HG03064 (cell line): Measurements from ENCODE around the gene TFPI2.

Experiments used
- ATAC-seq: cut with Tn5 transposase; IDR thresholded peaks from one replicate; pipeline ENCODE4 v1.9.1; 2021; ENCODE audit warnings: low read depth; ENCODE audit not compliant: unreplicated experiment

The TFPI2 gene

DNA sequence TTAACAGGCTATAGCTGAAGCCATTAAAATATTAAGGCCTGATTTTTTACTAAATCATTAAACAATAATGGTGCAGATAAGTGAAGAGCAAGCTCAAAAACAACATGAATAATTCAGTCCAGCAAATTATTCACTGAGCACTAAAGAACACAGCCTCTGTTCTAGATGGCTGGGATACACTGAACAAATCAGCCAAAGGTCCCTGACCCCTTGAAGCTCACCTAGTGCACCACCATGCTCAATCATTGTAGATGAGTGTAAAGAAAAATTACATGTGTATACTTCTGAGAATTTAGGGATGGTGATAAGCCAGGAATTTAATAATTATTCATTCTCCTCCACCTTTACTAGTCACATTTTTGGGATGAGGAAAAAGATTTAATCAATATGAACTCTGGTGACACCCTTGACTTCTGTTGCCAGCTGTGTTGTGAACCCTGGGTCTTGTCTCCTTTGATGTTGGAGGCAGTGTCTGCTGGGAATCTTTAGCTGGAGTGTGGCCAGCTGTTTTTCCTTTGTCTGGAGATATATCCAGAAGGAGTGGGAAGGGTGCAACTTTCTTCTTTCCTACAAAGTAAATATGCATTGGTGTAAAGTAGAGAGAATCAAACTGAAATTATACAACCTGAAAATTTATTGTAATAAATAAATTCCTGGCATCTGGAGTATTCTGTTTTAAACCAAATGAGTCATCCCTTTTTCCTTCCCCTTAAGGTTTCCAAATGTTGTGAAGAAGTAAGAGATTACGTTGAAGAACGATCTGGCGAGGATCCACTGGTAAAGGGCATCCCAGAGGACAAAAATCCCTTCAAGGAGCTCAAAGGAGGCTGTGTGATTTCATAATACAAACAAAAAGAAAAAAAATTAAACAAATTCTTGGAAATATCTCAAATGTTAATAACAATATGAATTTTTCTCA is 19.8 kb upstream of the TFPI2 start:
- ATAC-seq = no peak

DNA sequence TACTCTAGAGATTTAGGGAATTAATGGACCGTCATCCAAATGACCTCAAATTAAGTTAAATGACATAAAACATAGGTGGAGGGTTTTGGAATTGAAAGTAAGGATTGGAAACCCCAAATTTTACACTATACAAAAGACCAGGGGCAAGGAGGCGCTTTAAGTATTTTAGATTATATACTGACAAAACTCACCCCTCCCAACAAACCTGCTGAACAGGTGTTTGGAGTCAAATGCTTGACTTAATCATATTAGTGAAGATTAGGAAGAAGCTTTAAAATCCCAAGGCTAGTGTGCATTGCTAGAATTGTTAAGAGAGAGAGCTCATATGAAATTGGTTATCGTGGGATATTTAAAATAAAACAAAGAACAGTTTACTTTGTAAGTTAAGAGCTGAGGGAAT is 15.7 kb upstream of the TFPI2 start, which contains the start of gene GNGT1:
Gene GNGT1, plus strand, starts transcription at position 301 of the 400 bp plus-strand sequence. CDS start 180 bp downstream, outside the sequence.
- no peak for ATAC-seq

DNA sequence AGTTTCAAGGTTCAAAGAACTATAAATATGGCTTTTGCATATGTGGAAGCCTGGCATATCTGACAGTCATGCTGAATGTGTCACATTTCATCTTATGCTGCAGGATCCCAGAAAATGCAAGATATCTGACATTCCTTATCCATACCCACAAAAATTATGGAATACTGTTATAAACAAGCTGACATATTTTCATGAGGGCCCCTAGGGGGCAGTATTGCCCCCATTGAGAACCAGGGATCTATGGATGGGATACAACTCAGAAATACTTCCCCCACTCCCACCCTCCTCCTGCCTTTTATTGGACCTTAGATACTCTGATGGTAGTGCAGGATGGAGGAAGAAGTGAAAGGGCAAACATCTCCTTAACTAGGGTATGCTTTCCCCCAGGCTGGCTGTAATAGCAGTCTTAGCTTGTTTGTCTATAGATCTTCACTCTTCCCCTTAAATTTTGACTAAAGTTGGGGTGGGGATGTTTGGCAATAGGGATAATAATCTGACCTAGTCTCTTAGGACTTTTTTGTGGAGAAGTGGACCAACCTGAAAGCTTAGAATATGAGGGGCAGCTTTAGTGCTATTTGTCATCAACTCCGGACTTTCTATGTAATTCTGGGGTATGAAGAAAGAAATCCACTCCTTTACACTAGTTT is 12.3 kb upstream of the TFPI2 start:
- no peak for ATAC-seq

DNA sequence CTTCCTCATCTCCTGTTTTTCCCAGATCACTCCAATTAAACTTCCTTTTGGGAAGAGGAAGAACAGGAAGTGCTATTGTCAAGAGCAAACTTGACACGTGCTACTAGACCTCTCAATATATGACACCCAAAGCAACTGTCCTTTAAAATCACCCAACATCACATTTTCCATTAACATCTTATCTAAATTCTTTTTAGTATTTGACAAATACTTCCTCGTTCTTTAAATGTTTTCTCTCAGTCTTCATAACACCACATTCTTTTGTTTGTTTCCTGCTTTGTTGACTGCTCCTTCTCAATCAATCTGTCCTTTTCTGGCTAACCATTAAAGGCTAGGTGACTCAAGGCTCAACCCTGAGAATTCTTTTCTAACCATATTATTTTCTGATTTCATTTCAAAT is 7.1 kb upstream of the TFPI2 start:
- no peak for ATAC-seq

DNA sequence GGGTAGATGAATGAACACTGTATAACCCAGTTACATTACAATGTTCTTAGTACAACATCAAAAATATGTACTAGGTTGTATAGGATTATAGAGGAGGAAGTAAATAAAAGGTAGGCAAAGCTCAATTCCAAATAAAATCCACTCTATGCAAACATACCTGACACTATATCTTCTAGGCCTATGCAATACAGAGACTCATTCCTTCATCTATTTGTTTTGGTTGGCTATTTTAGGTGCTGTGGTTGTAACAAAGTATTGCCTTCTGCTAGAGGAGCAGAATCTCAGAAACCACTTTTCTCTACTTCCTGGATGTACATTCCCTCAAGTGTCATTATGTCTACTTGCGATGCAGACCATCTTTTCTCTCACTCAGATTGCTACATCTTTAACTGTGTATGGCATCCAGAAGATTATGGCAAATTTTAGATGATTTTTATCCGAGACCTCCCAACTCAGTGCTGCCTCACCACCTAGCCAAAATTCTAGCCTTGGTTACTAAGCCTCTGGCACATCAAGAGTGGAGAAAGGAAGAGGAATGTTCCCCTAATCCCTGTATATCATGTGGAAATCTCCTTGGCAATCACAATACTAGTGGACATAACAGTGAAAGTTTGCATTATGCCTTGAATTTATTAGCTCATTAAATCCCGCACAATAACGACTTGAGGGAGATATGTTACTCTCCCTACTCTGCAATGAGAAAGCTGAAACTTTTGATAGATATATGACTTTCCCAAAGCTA is 5.5 kb upstream of the TFPI2 start:
- ATAC-seq = no peak

DNA sequence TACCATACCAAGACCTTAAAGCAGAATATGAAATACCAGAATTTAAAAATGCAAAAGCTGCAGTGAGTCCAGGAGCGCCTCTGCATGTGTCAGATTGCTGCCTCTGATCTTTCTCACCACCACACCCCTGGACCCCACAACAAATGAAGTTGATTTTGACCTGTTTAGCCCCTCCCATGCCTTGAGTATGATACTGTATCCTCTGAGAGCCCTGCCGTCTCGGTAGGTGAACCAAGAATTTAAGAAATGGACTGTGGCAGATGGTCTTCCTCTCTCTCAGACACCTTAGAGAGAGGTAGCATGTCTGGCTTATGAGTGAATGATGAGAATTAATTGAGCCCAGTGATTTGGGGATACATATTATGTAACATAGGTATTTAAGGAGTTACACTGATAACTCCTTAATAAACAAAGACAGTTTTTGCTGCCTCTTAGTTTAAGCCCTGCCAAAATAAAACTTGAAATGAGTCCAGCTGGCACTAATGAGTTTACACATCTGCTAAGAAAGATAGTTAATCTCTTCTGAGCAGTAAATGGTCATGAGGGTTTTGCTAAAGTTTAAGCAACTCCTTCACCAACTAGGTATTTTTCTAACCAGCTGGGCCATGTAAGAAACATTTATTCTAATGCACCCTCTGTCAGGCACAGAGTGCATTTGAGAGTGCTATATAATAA is 4.5 kb upstream of the TFPI2 start:
- no peak for ATAC-seq

DNA sequence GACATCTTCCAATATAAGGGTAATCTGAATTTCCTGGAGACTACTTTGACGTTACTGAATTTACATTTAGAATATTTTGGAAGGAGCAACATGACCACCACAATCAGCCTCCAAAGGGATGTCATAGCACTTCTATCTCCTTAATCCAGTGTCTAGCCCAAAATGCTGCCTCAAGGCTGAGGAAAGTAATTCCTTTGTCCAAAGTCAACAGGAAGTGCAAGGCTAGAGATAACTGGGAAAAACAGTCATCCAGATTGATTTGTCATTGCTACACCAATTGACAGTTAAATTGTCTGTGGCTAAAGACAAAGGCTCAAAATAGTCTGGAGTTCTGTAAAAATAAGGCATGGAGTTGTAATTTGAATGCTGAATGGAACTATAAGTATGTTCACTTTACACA is 3.9 kb upstream of the TFPI2 start:
- no peak for ATAC-seq

DNA sequence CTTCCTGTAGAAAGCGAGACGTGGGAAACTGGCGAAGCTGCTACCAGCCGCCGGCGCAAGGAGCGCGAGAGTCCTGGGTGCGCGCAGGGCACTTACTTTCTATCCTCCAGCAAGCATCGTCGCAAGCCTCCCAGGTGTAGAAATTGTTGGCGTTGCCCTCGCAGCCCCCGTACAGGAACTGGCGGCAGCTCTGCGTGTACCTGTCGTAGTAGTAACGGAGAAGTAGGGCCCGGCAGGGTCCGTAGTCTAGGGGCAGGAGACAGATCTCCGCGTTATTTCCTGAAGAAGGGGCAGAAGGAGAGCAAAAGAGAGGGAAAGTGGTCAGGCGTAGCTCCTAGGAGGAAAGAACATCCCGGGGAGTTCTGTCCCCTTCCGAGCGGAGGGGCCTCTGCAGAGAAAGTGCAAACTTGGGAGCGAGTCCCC is 501 bp downstream of the TFPI2 start:
- ATAC-seq = peak; percentile 63

DNA sequence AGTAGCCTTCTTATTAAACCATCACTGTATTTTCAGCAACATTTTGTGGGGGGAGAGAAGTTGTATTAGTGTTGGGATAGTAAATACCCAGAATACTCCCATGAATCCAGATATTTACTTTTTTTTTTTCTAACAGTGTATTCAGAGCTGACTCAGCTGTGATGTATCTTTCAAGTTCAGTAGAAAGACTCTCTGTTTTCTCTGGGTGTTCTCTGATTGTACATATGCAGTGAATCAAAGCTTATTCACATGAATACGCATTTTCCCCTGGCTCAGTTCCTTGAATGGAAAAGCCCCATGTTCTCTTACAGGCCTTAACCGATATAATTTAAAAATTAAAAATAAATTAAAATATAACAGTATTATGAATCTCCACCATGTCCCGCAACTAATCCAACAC is 1.3 kb downstream of the TFPI2 start:
- ATAC-seq = no peak

DNA sequence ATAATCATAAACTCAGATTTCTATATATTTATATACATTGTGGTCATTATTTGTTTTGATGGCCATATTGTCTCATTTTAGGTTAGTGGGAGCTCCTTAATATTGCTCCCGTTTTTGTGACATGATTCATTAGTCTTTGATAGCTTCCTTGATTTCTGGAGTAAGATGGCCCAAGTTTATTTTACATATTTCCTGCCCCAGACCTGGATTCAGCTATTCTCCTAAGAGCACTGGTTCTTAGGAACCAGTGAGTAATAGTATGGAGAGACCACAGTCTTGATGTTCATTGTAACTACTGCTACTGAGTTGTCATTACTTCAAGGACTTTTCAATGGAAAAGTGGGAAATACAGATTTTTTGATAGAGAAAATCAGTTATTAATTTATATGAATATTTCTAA is 6.0 kb downstream of the TFPI2 start:
- no peak for ATAC-seq

DNA sequence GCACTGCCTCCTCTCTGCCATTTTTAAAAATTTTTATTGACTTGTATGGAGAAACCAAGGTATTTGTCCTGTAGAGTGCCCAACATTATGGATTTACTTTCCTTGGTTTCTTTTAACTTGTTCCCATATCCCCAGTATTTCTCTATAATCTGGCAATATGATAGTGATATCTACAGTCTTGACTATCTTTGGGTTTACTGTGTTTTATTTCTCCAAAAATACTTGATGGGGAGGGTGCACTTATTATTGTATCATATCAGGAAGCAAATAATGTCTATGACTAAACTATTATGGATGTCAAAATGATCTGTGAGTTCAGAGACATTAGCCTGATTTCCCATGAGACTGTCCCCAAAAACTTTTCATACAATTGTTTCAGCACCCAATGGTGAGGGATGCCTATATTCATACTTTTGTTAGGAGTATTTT is 6.6 kb downstream of the TFPI2 start:
- ATAC-seq = no peak

DNA sequence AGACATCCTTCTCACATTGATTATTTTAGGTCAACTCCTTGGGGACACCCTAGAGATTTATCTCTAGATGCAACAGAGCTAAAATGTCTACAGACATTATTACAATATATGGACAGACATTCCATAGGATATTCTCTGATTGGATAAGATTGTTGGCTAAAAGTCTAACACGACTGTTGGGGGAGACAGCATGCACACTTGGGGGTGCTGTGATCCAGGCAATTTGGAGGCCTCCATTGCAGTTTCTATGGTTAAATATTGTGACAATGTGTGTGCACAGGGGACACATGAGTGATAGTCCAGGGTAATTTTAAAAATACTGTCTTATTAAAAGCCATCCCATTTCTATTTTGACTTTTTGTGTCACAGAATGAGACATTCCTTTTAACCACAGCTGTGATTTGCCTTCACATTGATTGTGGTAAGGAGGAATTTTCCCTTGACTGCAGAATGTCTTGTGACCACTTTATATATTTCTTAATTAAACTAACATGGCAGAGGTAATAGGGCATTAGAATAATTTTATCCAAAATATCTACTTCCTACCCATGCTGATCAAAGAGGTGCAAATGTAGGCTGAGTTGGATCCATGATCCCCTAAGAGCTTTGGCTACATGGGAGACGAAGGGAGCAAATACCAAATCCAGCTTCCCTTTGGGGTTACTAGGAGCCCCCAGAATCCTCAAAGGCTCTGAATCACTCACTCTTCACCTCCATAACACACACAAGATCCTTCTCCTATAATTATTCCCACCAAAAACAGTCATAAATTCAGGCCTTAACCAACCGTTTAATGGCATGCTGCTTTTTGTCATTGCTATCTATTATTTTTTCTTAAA is 7.3 kb downstream of the TFPI2 start:
- ATAC-seq = no peak

DNA sequence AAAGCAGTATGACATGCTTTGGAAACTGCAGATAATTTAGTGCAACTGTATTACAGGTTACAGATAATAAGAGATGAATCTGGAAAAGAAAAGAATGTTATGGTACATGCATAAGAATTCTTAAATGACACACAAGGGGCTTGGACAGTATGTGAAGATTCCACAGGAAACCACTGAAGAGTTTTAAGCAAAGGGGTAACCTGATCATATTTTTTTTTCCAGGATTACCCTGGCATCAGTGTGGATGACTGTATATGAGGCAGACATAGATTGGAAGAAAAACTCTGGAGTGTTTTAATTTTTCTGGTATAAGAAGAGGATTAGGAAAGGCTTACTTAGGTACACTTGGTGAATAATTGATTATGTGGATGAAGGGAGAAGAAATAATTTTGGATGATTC is 8.1 kb downstream of the TFPI2 start:
- no peak for ATAC-seq

DNA sequence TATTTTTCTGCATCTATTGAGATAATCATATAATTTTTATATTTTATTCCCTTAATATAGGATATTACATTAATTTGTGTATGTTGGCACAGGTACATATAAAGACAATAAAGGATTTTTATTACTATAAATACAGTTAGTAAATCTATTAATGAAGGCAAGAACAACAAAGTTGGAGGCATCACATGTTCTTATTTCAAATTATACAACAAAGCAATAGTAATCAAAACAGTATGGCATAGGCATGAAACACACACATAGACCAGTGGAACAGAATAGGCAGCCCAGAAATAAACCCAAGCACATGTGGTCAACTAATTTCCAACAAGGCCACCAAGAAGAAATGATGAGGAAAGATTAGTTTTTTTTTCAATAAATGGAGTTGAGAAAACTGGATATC is 11.2 kb downstream of the TFPI2 start:
- ATAC-seq = no peak

DNA sequence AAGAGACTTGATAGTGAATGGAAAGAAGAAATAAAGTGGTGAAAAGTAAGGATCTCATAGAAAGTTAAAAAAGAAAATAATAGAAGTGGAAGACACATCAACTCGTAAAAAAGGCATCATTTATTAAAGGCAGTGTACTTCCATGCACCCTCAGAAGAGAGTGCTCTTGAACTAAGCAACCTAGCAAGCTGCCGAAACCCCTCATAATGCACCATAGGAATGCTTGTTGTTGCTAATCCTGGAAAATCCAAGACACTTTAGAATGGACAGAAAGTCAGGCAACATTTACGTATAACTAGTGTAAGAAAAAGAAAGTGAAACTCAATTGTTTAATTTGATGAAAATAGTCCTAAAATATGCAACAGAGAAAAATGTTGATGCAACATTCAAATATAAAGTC is 12.8 kb downstream of the TFPI2 start:
- ATAC-seq = no peak

DNA sequence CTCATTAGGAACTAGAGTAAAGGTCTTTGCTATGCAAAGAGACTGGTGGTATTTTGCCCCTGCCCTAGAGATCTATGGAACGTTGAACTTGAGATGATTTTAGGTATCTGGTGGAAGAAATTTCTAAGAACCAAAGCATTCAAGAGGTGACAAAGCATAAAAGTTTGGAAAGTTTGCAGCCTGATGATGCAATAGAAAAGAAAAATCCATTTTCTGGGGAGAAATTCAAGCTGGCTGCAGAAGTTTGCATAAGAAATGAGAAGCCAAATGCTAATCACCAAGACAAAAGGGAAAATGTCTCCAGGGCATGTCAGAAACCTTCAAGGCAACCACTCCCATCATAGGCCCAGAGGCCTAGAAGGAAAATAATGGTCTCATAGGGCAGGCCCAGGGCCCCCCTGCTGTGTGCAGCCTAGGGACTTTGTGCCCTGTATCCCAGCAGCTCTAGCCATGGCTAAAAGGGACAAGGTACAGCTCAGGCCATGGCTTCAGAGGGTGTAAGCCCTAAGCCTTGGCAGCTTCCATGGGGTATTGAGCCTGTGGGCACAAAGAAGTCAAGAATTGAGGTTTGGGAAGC is 16.5 kb downstream of the TFPI2 start:
- no peak for ATAC-seq

DNA sequence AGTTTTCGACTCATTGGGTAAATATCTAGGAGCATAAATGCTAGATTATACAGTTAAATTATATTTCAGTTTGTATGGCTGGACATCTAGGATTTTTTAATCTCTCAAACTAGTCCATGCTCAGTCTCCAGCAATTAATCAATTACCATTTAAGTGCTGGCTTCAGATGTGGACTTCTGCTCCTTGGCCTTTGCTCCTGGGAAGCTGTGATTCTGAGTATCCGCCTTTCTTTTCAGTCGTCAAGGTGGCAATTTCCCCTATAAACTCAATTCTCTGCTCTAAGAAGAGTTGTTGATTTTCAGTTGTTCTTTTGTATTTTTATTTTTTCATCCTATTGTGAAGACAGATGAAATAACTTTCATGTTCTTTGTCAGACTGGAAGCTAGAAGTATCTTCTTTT is 23.7 kb downstream of the TFPI2 start:
- no peak for ATAC-seq

DNA sequence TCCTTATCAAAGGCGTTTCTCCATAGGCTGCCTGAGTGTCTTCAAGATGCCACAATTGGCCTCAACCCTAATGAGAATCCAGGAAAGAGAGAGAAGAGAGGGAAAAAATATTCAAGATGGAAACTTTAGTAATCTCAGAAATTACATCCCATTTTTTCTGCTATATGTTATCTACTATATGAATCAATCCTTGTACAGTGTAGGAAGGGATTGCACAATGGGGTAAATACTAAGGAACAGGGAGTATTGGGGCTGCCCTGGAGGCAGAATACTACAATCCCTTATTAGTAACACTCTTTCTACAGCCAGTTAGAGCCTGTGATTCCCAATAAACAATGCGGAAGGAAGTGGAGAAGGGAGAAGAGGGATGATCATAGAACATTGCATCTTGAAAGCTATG is 27.9 kb downstream of the TFPI2 start:
- no peak for ATAC-seq

DNA sequence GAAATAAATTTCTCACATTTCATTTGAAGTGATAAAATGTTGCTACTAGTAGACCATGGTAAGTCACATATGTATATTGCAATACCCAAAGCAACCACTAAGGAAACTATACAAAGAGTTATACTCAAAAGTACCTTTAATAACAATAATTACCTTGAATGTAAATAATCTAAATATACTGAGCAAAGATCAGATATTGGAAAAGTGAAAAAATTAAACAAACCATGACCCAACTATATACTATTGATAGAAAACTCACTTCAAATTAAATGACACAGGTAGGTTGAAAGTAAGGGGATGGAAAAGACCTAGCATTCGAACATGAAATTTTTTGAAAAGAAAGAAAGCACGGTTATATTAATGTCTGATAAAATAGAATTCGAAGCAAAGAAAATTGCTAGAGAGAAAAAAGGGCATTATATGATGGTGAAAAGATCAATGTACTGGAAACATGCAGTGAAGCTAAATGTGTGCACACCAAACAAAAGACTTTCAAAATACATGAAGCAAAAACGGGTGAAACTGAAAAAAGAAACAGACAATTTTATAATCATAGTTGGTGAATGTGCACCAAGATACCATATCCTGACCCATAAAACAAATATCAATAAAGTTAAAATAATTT is 29.1 kb downstream of the TFPI2 start:
- ATAC-seq = no peak
